ENCODE data around the gene DMC1.
A peak's percentile ranks its signal among the peaks of the same experiment; 100 is the strongest.
"Not testable (repeated sequence)": the region's sequence is repeated elsewhere in the genome, so short reads cannot be mapped to it uniquely, and the experiment has no call there.

Gene DMC1

GRCh38 chr22:38497869-38498268, 72.1 kb downstream of the DMC1 start:
- DNase-seq (ENCODE audit: low read depth) = no peak

GRCh38 chr22:38494939-38495338, 75.0 kb downstream of the DMC1 start:
- no peak for DNase-seq (ENCODE audit: low read depth)

GRCh38 chr22:38494498-38494897, 75.5 kb downstream of the DMC1 start:
- no peak for DNase-seq (ENCODE audit: low read depth)

- DNase-seq (ENCODE audit: low read depth) = no peak
Measured at GRCh38 chr22:38491707-38492348, 78.2 kb downstream of the DMC1 start.

GRCh38 chr22:38490915-38491314, 79.1 kb downstream of the DMC1 start:
- peak; percentile 57 for DNase-seq (ENCODE audit: low read depth)

GRCh38 chr22:38490475-38490874, 79.5 kb downstream of the DMC1 start:
- DNase-seq (ENCODE audit: low read depth) = no peak

GRCh38 chr22:38489561-38490145, 80.3 kb downstream of the DMC1 start:
- DNase-seq (ENCODE audit: low read depth) = no peak

GRCh38 chr22:38489142-38489541, 80.8 kb downstream of the DMC1 start:
- no peak for DNase-seq (ENCODE audit: low read depth)

GRCh38 chr22:38487946-38488345, 82.0 kb downstream of the DMC1 start:
- DNase-seq (ENCODE audit: low read depth) = no peak

- DNase-seq (ENCODE audit: low read depth) = no peak
Measured at GRCh38 chr22:38485783-38486182, 84.2 kb downstream of the DMC1 start.

GRCh38 chr22:38484244-38484643, 85.7 kb downstream of the DMC1 start:
- DNase-seq (ENCODE audit: low read depth) = no peak

- DNase-seq (ENCODE audit: low read depth) = no peak
Measured at GRCh38 chr22:38482662-38483308, 87.2 kb downstream of the DMC1 start.

GRCh38 chr22:38481871-38482332, 88.1 kb downstream of the DMC1 start:
- no peak for DNase-seq (ENCODE audit: low read depth)

GRCh38 chr22:38481162-38481870, 88.7 kb downstream of the DMC1 start:
- no peak for DNase-seq (ENCODE audit: low read depth)

- no peak for DNase-seq (ENCODE audit: low read depth)
Measured at GRCh38 chr22:38479096-38479837, 90.7 kb downstream of the DMC1 start.

GRCh38 chr22:38477585-38477984, 92.4 kb downstream of the DMC1 start:
- no peak for DNase-seq (ENCODE audit: low read depth)

- no peak for DNase-seq (ENCODE audit: low read depth)
Measured at GRCh38 chr22:38474003-38474607, 95.9 kb downstream of the DMC1 start.

GRCh38 chr22:38471237-38471636, 98.7 kb downstream of the DMC1 start:
- no peak for DNase-seq (ENCODE audit: low read depth)

GRCh38 chr22:38470179-38470578, 99.8 kb downstream of the DMC1 start:
- not testable (repeated sequence) for DNase-seq (ENCODE audit: low read depth)

- no peak for DNase-seq (ENCODE audit: low read depth)
Measured at GRCh38 chr22:38469306-38469781, 100.6 kb downstream of the DMC1 start.

Measured in fibroblast of the conjunctiva (primary cell).